NCI-H2227 (cell line): ENCODE measurements around the gene RFFL.
"Not testable (repeated sequence)": the region's sequence is repeated elsewhere in the genome, so short reads cannot be mapped to it uniquely, and the experiment has no call there.

Experiments
- DNase-seq: peaks from one replicate; lab custom pipeline; 2025; ENCODE audit not compliant: unreplicated experiment; lab: John Stamatoyannopoulos, UW

Gene RFFL

GRCh38 chr17:35011671-35012216, 51.8 kb downstream of the RFFL start:
- no peak for DNase-seq

- DNase-seq: no peak
These were observed 53.4 kb downstream of the RFFL start for GRCh38 chr17:35010093-35010492.

GRCh38 chr17:35006961-35007360, 56.5 kb downstream of the RFFL start:
- DNase-seq: no peak

- DNase-seq: no peak
These were observed 57.2 kb downstream of the RFFL start for GRCh38 chr17:35006345-35006744.

- no peak for DNase-seq
These were observed 59.7 kb downstream of the RFFL start for GRCh38 chr17:35003778-35004177.

- no peak for DNase-seq
These were observed 60.5 kb downstream of the RFFL start for GRCh38 chr17:35002876-35003551.

GRCh38 chr17:35001549-35001948, 62.0 kb downstream of the RFFL start:
- no peak for DNase-seq

- not testable (repeated sequence) for DNase-seq
These were observed 62.5 kb downstream of the RFFL start for GRCh38 chr17:35000965-35001364.

- DNase-seq: no peak
These were observed 64.1 kb downstream of the RFFL start for GRCh38 chr17:34999456-34999855.

- DNase-seq: peak; percentile 66
These were observed 65.3 kb downstream of the RFFL start for GRCh38 chr17:34998205-34998604.

- no peak for DNase-seq
These were observed 66.1 kb downstream of the RFFL start for GRCh38 chr17:34997355-34997862.

GRCh38 chr17:34996422-34997285, 66.9 kb downstream of the RFFL start:
- no peak for DNase-seq

GRCh38 chr17:34993031-34993430, 70.5 kb downstream of the RFFL start:
- no peak for DNase-seq

- DNase-seq: no peak
These were observed 71.9 kb downstream of the RFFL start for GRCh38 chr17:34991606-34992005.

- DNase-seq: no peak
These were observed 72.6 kb downstream of the RFFL start for GRCh38 chr17:34990921-34991365.

- no peak for DNase-seq
These were observed 74.0 kb downstream of the RFFL start for GRCh38 chr17:34989473-34989872.

- DNase-seq: no peak
These were observed 74.9 kb downstream of the RFFL start for GRCh38 chr17:34988644-34989043.

- DNase-seq: no peak
These were observed 76.3 kb downstream of the RFFL start for GRCh38 chr17:34987232-34987631.

GRCh38 chr17:34981538-34982241, 81.8 kb downstream of the RFFL start:
- DNase-seq: peak; percentile 17

- DNase-seq: peak; percentile 76
These were observed 82.6 kb downstream of the RFFL start for GRCh38 chr17:34980681-34981537.
